HepG2 (cell line): ENCODE data around the gene LZTS2. TPM values are rescaled to one million over a fixed set of nuclear protein-coding genes. Genes with fewer than 3 reads are reported as not detected.

Experiments used
- ATAC-seq: fragments of 200-7000 bp; cut with Tn5 transposase; 3 replicates; pipeline ENCODE4 v1.9.1; 2020; ENCODE audit warnings: mild to moderate bottlenecking, moderate library complexity
- BruUV-seq: library from RNA; stranded (reverse); fragments of 400-500 nt; replicated peaks from 2 replicates; lab custom pipeline; 2021; lab: Mats Ljungman, UMichigan
- CTCF ChIA-PET: fragments of 300-600 bp; formaldehyde crosslinking; extraction: SDS; loops from one replicate; lab custom pipeline; 2021; ENCODE audit warnings: low total read pairs, inconsistent platforms, low intra/inter-chr PET ratio; lab: Yijun Ruan, JAX
- POLR2A ChIA-PET: fragments of 350-600 bp; sonication (Branson Sonifier 250); formaldehyde crosslinking; loops from one replicate; lab custom pipeline; 2020; ENCODE audit warnings: antibody characterized with exemption, inconsistent platforms; lab: Yijun Ruan, JAX
- DNase-seq: peaks from one replicate; pipeline ENCODE4 v3.0.0-alpha.2; 2015; ENCODE audit warnings: low spot score
- FAIRE-seq: peaks from 3 replicates; lab custom pipeline; 2011; peaks lifted over from hg19 to GRCh38; lab: Jason Lieb, UNC
- H2AFZ ChIP-seq: one replicate; pipeline ENCODE4 v1.6.1; 2011; ENCODE audit warnings: low read length, inconsistent platforms
- H3K27ac ChIP-seq: fragments of 300-600 bp; 3 replicates; pipeline ENCODE4 v1.8.0; 2011; ENCODE audit warnings: mixed run types, mild to moderate bottlenecking, mixed read lengths, low read length, inconsistent platforms; ENCODE audit not compliant: insufficient read depth; ENCODE audit errors: extremely low read length
- H3K27me3 ChIP-seq, 2 experiments: fragments of 200-600 bp in 1 of 2; 2 replicates in 1 of 2; 3 replicates in 1 of 2; pipeline versions ENCODE4 v1.6.0 to v1.8.0; 2011; ENCODE audit warnings: low read length in 2 of 2, mild to moderate bottlenecking in 2 of 2, moderate library complexity in 2 of 2, inconsistent platforms in 1 of 2; ENCODE audit not compliant: insufficient read depth in 2 of 2, control insufficient read depth in 1 of 2
- H3K36me3 ChIP-seq, 2 experiments: fragments of 200-600 bp in 1 of 2; replicated peaks in 1 of 2; 2 replicates in 1 of 2; 3 replicates in 1 of 2; pipeline versions ENCODE4 v1.5.1 to v1.8.0; 2011; ENCODE audit warnings: low read length in 2 of 2, inconsistent platforms in 1 of 2; ENCODE audit not compliant: insufficient read depth in 2 of 2, control insufficient read depth in 1 of 2
- H3K4me1 ChIP-seq: 2 replicates; pipeline ENCODE4 v1.5.1; 2012; ENCODE audit warnings: low read length, inconsistent platforms; ENCODE audit not compliant: insufficient read depth
- H3K4me2 ChIP-seq: 2 replicates; pipeline ENCODE4 v1.6.0; 2011; ENCODE audit warnings: low read depth, low read length, inconsistent platforms
- H3K4me3 ChIP-seq, 3 experiments: fragments of 200-600 bp in 1 of 3; sonication (generic), shearing (Covaris generic) in 1 of 3; replicated peaks in 1 of 3; 2 replicates each; pipeline ENCODE4 v1.5.1; 2011 to 2016; ENCODE audit warnings: low read length in 3 of 3, inconsistent platforms in 2 of 3, low read depth in 2 of 3, mild to moderate bottlenecking in 2 of 3, control low read depth in 1 of 3, mixed read lengths in 1 of 3; ENCODE audit not compliant: insufficient read depth in 1 of 3
- H3K79me2 ChIP-seq: one replicate; pipeline ENCODE4 v1.6.1; 2011; ENCODE audit warnings: low read length, inconsistent platforms; ENCODE audit not compliant: insufficient read depth
- H3K9ac ChIP-seq: 2 replicates; pipeline ENCODE4 v1.6.0; 2011; ENCODE audit warnings: mild to moderate bottlenecking, low read depth, low read length, inconsistent platforms; ENCODE audit not compliant: insufficient read depth
- H3K9me3 ChIP-seq: 2 replicates; pipeline ENCODE4 v1.5.1; 2012; ENCODE audit warnings: mild to moderate bottlenecking, low read length
- H4K20me1 ChIP-seq: 2 replicates; pipeline ENCODE4 v1.6.0; 2011; ENCODE audit warnings: inconsistent platforms, mild to moderate bottlenecking, low read length, moderate library complexity; ENCODE audit not compliant: insufficient read depth
- BCLAF1 ChIP-seq: fragments of 450-650 bp; IDR thresholded peaks from 2 replicates; pipeline ENCODE4 v1.6.1; 2017; ENCODE audit warnings: mild to moderate bottlenecking
- CERS6 ChIP-seq: sonication (generic); formaldehyde crosslinking; IDR thresholded peaks from 2 replicates; pipeline ENCODE4 v1.5.0; 2020; ENCODE audit warnings: missing genetic modification reagents
- DR1 ChIP-seq: sonication (generic); formaldehyde crosslinking; IDR thresholded peaks from 2 replicates; pipeline ENCODE4 v1.8.0; 2021; ENCODE audit warnings: mild to moderate bottlenecking, missing genetic modification reagents, inconsistent platforms
- FOSL2 ChIP-seq: sonication (generic); formaldehyde crosslinking; IDR thresholded peaks from 2 replicates; pipeline ENCODE4 v1.4.0; 2020; ENCODE audit warnings: missing genetic modification reagents
- GABPA ChIP-seq, 2 experiments: IDR thresholded peaks; 2 replicates each; pipeline ENCODE4 v1.6.1; 2011 to 2016; ENCODE audit warnings: low read depth in 2 of 2, low read length in 1 of 2, missing biosample characterization in 1 of 2, missing genetic modification characterization in 1 of 2
- KAT7 ChIP-seq: IDR thresholded peaks from 2 replicates; pipeline ENCODE4 v1.6.1; 2018; ENCODE audit warnings: borderline replicate concordance, missing compliant biosample characterization
- ZFP82 ChIP-seq: sonication (generic); formaldehyde crosslinking; IDR thresholded peaks from 2 replicates; pipeline ENCODE4 v1.5.1; 2020; ENCODE audit warnings: mild to moderate bottlenecking, missing genetic modification reagents, borderline replicate concordance
- ZNF3 ChIP-seq: IDR thresholded peaks from 2 replicates; pipeline ENCODE4 v1.7.0; 2017; ENCODE audit warnings: inconsistent platforms
- ZNF446 ChIP-seq: sonication (generic); formaldehyde crosslinking; IDR thresholded peaks from 2 replicates; pipeline ENCODE4 v1.5.0; 2020; ENCODE audit warnings: mild to moderate bottlenecking, missing genetic modification reagents
- ZNF768 ChIP-seq: sonication (generic); formaldehyde crosslinking; IDR thresholded peaks from 2 replicates; pipeline ENCODE4 v1.4.0; 2020; ENCODE audit warnings: missing genetic modification reagents
- ZNF800 ChIP-seq: sonication (generic); formaldehyde crosslinking; IDR thresholded peaks from 2 replicates; pipeline ENCODE4 v1.4.0; 2020; ENCODE audit warnings: missing genetic modification reagents
- ZSCAN12 ChIP-seq: sonication (generic); formaldehyde crosslinking; IDR thresholded peaks from 2 replicates; pipeline ENCODE4 v1.9.0; 2021; ENCODE audit warnings: mild to moderate bottlenecking, missing genetic modification reagents
- WGBS: methylation state at CpG from one replicate; pipeline ENCODE4 v1.1.6; 2017; ENCODE audit warnings: low lambda C conversion rate; 5-methylcytosine and 5-hydroxymethylcytosine counted together
- in situ Hi-C: cut with HindIII; loops from 2 replicates; pipeline ENCODE4 v1.10.0; 2017; ENCODE audit warnings: low pct_unique_long_range_greater_than_20kb; ENCODE audit not compliant: extremely low pct_ligation_motif_present
- intact Hi-C: fragments of 100-400 bp; cut with micrococcal nuclease; formaldehyde crosslinking; loops from one replicate; pipeline ENCODE4 v1.10.0; 2022; ENCODE audit not compliant: unreplicated experiment
- polyA plus RNA-seq, 8 experiments: library from polyadenylated mRNA; depleted of rRNA in 3 of 8; stranded (reverse) in 7 of 8; unstranded in 1 of 8; fragments of >200 nt; fragmentation: Illumina TruSeq in 4 of 8; extraction: Trizol in 4 of 8; gene quantifications; 2 replicates each; pipeline versions ENCODE4 v1.2.1 to v1.2.3, GENCODE V29; 2011 to 2016; ENCODE audit warnings: low read depth in 4 of 8, missing spikeins in 1 of 8, mixed read lengths in 1 of 8; ENCODE audit not compliant: insufficient read depth in 1 of 8
- total RNA-seq, 5 experiments: library from RNA; depleted of rRNA; stranded (reverse); fragments of >200 nt; fragmentation: Illumina TruSeq; extraction: Trizol; gene quantifications; 2 replicates each; pipeline ENCODE4 v1.2.3, GENCODE V29; 2016; ENCODE audit warnings: low read depth in 1 of 5

The LZTS2 gene
- total and polyA plus RNA-seq, 2 of the 13 experiments (the other 11 are each of a cell fraction or from before 2014, with no cell fraction given): 43.6 to 65.6 TPM

GRCh38 chr10:101053516-101053915, 53.9 kb downstream of the LZTS2 start (continued):
- TF ChIP-seq DR1 (CRISPR knock-in tag): no peak

GRCh38 chr10:101054351-101054750, 54.7 kb downstream of the LZTS2 start:
- no peak for DNase-seq
- CTCF ChIA-PET: interaction anchor here (3.2 kb wide), 1 partner anchor 14 kb away, joined by 9 read pairs; no protein-coding TSS in a partner anchor
- ATAC-seq: no peak

GRCh38 chr10:101054876-101055275, 55.3 kb downstream of the LZTS2 start:
- Histone ChIP-seq H3K36me3 (0 out of 5 replicates have a peak, but pooled peaks cover 0 to 2% of the 10 kb centered on the region in 2 experiments), H4K20me1 (no peaks in the 10 kb centered on the region), H3K4me3 (no peak overlapping the region), H3K9me3 (no peaks in the 10 kb centered on the region), H2AFZ (no peak overlapping the region), H3K27me3 (no peaks in the 10 kb centered on the region), H3K79me2 (peaks cover 20% of the 10 kb centered on the region), H3K27ac (no peak overlapping the region), H3K4me1 (peaks cover 71% of the 10 kb centered on the region), H3K4me2 (no peak overlapping the region), H3K9ac (no peak overlapping the region)
- ATAC-seq (no peak), DNase-seq (no peak), FAIRE-seq (no peak)
- in situ Hi-C loops: no loop called here
- POLR2A ChIA-PET: interaction anchor here (0.8 to 2.2 kb wide), 3 partner anchors 10 to 13 kb away, joined by 3 to 9 read pairs (median 3); no protein-coding TSS in a partner anchor
- 89% methylated on average over 5 of the region's 5 CpGs for WGBS
- intact Hi-C loops: no loop called here
- BruUV-seq: no TSS peak
- CTCF ChIA-PET: interaction anchor here (3.2 kb wide), 1 partner anchor 13 kb away, joined by 9 read pairs; no protein-coding TSS in a partner anchor
- TF ChIP-seq GABPA (IDR thresholded peaks at IDR 0.05; ENCODE audit: low read depth, low read length): no peak
- TF ChIP-seq GABPA (CRISPR knock-in tag; IDR thresholded peaks at IDR 0.05; ENCODE audit: low read depth): no peak
- TF ChIP-seq ZNF768: no peak
- no peak for TF ChIP-seq ZFP82 (CRISPR knock-in tag)
- no peak for TF ChIP-seq ZNF3 (CRISPR knock-in tag)
- no peak for TF ChIP-seq ZNF446 (CRISPR knock-in tag)
- TF ChIP-seq ZNF800: no peak
- no peak for TF ChIP-seq CERS6
- no peak for TF ChIP-seq BCLAF1

More at GRCh38 chr10:101054351-101054750, 54.7 kb downstream of the LZTS2 start:
- 0 out of 5 replicates have a peak, but pooled peaks cover 0 to 2% of the 10 kb centered on the region in 2 experiments for H3K36me3 ChIP-seq
- no peak overlapping the region for H3K4me3 ChIP-seq
- peaks cover 66% of the 10 kb centered on the region for H3K4me1 ChIP-seq
- TF ChIP-seq FOSL2 (CRISPR knock-in tag): no peak
- no peak for TF ChIP-seq ZSCAN12
- TF ChIP-seq KAT7 (CRISPR knock-in tag): no peak
- WGBS: 100% methylated on average over 1 of the region's 1 CpG
- BruUV-seq: no TSS peak
- no peak overlapping the region for H3K9ac ChIP-seq
- H3K79me2 ChIP-seq: peaks cover 14% of the 10 kb centered on the region
- H4K20me1 ChIP-seq: no peaks in the 10 kb centered on the region
- no peak overlapping the region for H3K27ac ChIP-seq
- no peak for FAIRE-seq
- H2AFZ ChIP-seq: no peak overlapping the region
- POLR2A ChIA-PET: interaction anchor here (2.2 kb wide), 1 partner anchor 11 kb away, joined by 9 read pairs; no protein-coding TSS in a partner anchor
- no peak overlapping the region for H3K4me2 ChIP-seq
- no peaks in the 10 kb centered on the region for H3K27me3 ChIP-seq
- intact Hi-C loops (no loop called here), in situ Hi-C loops (no loop called here)
- no peaks in the 10 kb centered on the region for H3K9me3 ChIP-seq
